GM20000 (cell line): Measurements from ENCODE around the gene RIMBP2.

Experiments
- DNase-seq: peaks from one replicate; pipeline ENCODE4 v3.0.0; 2012; ENCODE audit warnings: low spot score
- TF ChIP-seq, protein P1 (sequence below): IDR thresholded peaks from 2 replicates; pipeline ENCODE4 v1.5.1; 2012; ENCODE audit warnings: mild to moderate bottlenecking, control low read depth; ENCODE audit errors: extremely low read depth, missing control alignments

RIMBP2 gene

DNA sequence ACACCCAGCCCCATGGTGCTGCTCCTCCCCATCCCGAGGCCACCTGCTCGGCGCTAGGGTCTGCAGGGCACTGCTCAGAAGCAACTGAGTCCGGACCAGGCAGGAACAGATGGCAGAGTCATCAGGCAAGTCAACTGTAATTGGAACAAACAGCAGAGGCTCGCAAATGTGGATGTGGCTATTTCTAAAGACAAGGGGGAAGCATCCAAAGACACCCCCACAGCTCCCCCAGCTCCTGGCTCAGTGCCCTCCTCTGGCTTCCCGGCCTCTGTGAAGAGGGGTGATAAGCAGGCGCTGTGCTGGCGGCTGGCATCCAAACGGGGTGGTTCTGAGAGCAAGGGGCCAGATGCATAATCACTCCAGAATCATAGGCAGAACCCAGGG, 252.8 kb downstream of the RIMBP2 start:
- no peak for DNase-seq
- TF ChIP-seq, protein P1, sequence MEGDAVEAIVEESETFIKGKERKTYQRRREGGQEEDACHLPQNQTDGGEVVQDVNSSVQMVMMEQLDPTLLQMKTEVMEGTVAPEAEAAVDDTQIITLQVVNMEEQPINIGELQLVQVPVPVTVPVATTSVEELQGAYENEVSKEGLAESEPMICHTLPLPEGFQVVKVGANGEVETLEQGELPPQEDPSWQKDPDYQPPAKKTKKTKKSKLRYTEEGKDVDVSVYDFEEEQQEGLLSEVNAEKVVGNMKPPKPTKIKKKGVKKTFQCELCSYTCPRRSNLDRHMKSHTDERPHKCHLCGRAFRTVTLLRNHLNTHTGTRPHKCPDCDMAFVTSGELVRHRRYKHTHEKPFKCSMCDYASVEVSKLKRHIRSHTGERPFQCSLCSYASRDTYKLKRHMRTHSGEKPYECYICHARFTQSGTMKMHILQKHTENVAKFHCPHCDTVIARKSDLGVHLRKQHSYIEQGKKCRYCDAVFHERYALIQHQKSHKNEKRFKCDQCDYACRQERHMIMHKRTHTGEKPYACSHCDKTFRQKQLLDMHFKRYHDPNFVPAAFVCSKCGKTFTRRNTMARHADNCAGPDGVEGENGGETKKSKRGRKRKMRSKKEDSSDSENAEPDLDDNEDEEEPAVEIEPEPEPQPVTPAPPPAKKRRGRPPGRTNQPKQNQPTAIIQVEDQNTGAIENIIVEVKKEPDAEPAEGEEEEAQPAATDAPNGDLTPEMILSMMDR: no peak

DNA sequence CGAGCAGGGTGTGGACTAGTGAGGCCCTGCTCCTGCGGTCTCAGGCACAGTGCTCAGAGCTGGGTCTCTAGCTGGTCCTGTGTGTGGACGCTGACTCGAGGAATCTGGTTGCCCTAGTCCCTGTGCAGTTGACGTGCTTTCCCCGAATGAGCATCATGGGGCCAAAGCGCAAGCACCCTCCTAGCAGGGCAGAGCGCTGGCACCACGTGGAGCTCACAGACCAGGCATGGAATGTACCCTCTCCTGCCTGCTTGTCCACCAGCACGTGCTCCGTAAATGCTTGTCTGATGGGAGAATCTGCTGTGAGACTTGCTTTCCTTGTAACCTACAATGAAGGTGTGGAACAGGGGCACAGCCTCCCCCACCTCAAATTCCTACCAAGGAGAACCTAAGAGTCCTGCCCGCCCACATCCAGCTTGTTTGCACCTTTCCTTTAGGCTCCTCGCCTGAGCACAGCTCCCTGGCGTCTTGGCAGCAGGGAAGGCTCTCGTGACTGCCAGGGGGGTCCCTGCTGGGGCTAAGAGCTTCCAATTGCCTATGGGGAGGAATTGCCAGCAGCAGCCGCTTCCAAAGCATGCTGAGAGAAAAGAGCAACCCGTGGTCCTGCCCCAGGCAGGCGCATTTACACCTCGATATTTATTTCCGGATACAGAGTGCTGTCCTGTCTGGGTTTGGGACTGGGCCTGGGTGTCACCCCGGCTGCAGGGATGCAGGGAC, 253.4 kb downstream of the RIMBP2 start:
- DNase-seq: no peak
- TF ChIP-seq, protein P1: no peak

DNA sequence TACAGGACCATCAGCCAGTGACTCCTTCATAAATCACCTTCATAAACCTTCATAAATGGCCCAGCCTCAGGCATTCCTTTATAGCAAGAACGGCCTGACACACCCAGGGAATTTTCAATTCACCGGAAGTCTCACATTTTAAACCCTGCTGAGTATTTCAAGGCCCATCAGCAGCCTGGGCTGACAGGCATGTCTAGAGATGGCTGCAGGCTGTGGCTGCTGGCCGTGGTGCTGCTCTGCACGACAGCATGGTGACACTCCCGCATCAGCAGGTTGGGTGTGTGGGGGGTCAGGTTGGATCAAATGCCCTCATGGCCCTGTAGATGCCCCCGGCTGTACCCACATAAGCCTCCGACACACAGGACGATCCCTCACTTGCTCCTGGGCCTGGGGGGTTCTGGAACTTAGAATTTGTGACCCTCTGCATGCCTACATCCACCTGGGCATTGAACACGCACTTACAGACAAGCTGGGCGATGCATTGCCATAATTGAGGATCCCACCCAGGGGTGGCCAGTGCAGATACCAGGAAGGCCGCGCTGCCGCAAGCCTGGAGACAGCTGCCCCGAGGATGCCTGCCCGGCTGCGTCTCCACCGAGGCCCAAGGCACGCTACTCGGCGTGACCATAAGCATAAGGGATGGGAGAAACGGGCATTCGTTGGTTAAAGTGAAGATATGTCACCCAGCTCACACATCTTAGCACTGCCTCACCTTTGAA, 254.1 kb downstream of the RIMBP2 start:
- DNase-seq: no peak
- TF ChIP-seq, protein P1: no peak

- TF ChIP-seq, protein P1: no peak
- no peak for DNase-seq
Observed at GRCh38 chr12:130461447-130461815, 254.7 kb downstream of the RIMBP2 start.

DNA sequence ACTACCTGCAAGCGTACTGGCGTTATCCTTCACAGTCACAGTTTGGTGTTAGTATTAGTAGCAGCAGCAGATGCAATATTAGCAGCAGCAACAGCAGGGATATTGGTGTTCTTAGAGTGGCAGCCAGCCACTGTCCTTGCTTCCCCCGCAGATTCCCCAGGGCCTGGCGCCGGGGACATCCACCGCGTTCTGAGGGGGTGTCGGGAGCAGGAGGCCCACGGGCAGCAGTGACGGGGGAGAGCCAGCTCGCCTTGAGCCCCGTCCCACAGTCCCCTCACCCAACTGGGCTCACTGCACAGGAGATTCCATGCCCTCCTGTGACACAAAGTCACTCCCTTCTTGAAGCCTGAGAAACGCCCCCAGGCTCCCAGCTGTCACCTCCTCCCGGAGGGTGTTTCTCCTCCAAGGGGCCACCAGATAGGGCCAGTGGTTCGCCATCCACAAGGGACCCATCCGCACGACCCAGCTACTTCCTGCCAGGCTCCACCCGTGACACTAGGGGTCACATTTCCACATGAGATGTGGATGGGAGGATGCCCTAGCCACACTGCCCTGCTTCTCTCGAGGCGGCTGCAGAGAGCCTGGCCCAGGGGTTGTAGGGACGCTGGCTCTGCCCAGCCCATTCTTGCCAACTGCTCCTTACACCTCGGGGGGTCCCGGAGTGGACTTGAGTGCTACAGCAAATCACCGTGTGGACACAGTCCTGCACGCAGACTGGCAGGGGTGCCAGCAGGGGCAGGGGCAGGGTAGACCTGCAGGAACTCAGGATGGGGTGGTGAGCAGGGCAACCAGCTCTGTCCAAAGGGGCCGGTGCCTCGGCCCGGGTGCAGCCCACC, 255.3 kb downstream of the RIMBP2 start:
- TF ChIP-seq, protein P1: no peak
- no peak for DNase-seq

GRCh38 chr12:130459916-130460315, 256.2 kb downstream of the RIMBP2 start:
- no peak for DNase-seq
- TF ChIP-seq, protein P1: no peak

- TF ChIP-seq, protein P1: no peak
- DNase-seq: no peak
Observed at GRCh38 chr12:130458341-130458740, 257.8 kb downstream of the RIMBP2 start.
